Gastroesophageal sphincter (tissue), 4 donors: ENCODE data around the gene UNC13C. TPM values are rescaled to one million over a fixed set of nuclear protein-coding genes. Genes with fewer than 3 reads are reported as not detected.

Experiments used
- ATAC-seq: fragments of 150-250 bp; one replicate; pipeline ENCODE4 v1.9.1; 2016; ENCODE audit warnings: mild to moderate bottlenecking, moderate library complexity
- H3K27ac ChIP-seq, 4 donors: fragments of 200-600 bp; sonication (generic) in 3 of 4; 1 replicate in 3 of 4; 2 replicates in 1 of 4; pipeline ENCODE4 v1.5.1; 2016 to 2019
- H3K27me3 ChIP-seq: fragments of 200-600 bp; sonication (generic); one replicate; pipeline ENCODE4 v1.5.1; 2019
- H3K36me3 ChIP-seq, 2 donors: fragments of 200-600 bp; sonication (generic); one replicate each; pipeline ENCODE4 v1.5.1; 2019; ENCODE audit warnings: control low read depth in 1 of 2
- H3K4me1 ChIP-seq, 3 donors: fragments of 200-600 bp; sonication (generic); 1 replicate in 2 of 3; 2 replicates in 1 of 3; pipeline ENCODE4 v1.5.1; 2016 to 2019; ENCODE audit warnings: control low read depth in 2 of 3
- H3K4me3 ChIP-seq, 2 donors: fragments of 200-600 bp; sonication (generic); one replicate each; pipeline ENCODE4 v1.5.1; 2019; ENCODE audit warnings: mild to moderate bottlenecking in 1 of 2, moderate library complexity in 1 of 2
- H3K9me3 ChIP-seq, 3 donors: fragments of 200-600 bp; sonication (generic); one replicate each; pipeline ENCODE4 v1.5.1; 2017 to 2019; ENCODE audit warnings: control low read depth in 2 of 3
- EP300 ChIP-seq: sonication (generic); formaldehyde crosslinking; IDR thresholded peaks from one replicate; pipeline ENCODE4 v1.6.1; 2017; ENCODE audit warnings: antibody characterized with exemption, mild to moderate bottlenecking
- POLR2A ChIP-seq, 2 donors: fragments of 450-650 bp; IDR thresholded peaks; one replicate each; pipeline ENCODE4 v1.6.1; 2017; ENCODE audit warnings: antibody characterized with exemption in 2 of 2, mild to moderate bottlenecking in 2 of 2, moderate library complexity in 1 of 2
- POLR2AphosphoS5 ChIP-seq: sonication (generic); formaldehyde crosslinking; IDR thresholded peaks from one replicate; pipeline ENCODE4 v1.6.1; 2017; ENCODE audit warnings: antibody characterized with exemption
- WGBS, 2 donors: methylation state at CpG; one replicate each; pipeline ENCODE4 v1.1.5; 2018; ENCODE audit warnings: low coverage in 1 of 2; 5-methylcytosine and 5-hydroxymethylcytosine counted together
- total RNA-seq, 4 donors: library from RNA; depleted of rRNA; stranded (reverse); fragments of >200 nt; gene quantifications; one replicate each; pipeline ENCODE4 v1.1.0, GENCODE V29; 2016
- TF ChIP-seq, protein P1 (sequence below), 4 experiments: fragments of 200-600 bp in 2 of 4; fragments of 450-650 bp in 2 of 4; sonication (generic) in 1 of 4; IDR thresholded peaks; one replicate each; pipeline ENCODE4 v1.5.1; 2017 to 2019; ENCODE audit warnings: antibody characterized with exemption in 4 of 4, mild to moderate bottlenecking in 2 of 4, moderate library complexity in 2 of 4

The UNC13C gene
- total RNA-seq, 4 donors from 2014 or later: 0.89 to 13.9 (median 2.1) TPM

DNA sequence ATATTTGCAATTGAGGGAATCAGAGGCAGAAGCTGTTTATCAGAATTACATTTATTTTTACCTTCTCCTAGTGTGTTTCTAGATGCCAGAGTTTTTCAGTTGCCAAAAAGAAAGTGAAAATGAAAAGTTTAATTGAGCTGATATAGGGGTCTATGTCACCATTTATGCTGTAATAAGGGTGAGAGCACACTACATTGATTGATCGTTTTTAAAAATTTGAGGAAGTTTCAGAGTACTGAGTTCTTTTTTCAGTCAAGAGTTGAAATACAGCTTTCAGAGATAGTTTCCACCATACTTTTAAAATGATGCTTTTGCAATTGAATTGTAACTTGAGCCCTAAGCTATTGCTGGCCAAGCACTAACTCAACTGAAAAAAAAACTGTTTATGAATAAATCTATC, 326.9 kb downstream of the UNC13C start:
- H3K36me3 ChIP-seq: no peaks in the 10 kb centered on the region
- H3K27me3 ChIP-seq: no peaks in the 10 kb centered on the region
- WGBS, 2 donors: 50 to 79% methylated on average over 1 of the region's 1 CpG
- ATAC-seq: no peak
- no peaks in the 10 kb centered on the region for H3K4me1 ChIP-seq
- TF ChIP-seq EP300 (no peak), POLR2A (IDR thresholded peaks at IDR 0.05) (no peak), POLR2AphosphoS5 (no peak)
- TF ChIP-seq, protein P1, sequence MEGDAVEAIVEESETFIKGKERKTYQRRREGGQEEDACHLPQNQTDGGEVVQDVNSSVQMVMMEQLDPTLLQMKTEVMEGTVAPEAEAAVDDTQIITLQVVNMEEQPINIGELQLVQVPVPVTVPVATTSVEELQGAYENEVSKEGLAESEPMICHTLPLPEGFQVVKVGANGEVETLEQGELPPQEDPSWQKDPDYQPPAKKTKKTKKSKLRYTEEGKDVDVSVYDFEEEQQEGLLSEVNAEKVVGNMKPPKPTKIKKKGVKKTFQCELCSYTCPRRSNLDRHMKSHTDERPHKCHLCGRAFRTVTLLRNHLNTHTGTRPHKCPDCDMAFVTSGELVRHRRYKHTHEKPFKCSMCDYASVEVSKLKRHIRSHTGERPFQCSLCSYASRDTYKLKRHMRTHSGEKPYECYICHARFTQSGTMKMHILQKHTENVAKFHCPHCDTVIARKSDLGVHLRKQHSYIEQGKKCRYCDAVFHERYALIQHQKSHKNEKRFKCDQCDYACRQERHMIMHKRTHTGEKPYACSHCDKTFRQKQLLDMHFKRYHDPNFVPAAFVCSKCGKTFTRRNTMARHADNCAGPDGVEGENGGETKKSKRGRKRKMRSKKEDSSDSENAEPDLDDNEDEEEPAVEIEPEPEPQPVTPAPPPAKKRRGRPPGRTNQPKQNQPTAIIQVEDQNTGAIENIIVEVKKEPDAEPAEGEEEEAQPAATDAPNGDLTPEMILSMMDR (IDR thresholded peaks at IDR 0.05): no peak
- H3K9me3 ChIP-seq: no peaks in the 10 kb centered on the region
- H3K4me3 ChIP-seq: no peak overlapping the region
- no peak overlapping the region for H3K27ac ChIP-seq

DNA sequence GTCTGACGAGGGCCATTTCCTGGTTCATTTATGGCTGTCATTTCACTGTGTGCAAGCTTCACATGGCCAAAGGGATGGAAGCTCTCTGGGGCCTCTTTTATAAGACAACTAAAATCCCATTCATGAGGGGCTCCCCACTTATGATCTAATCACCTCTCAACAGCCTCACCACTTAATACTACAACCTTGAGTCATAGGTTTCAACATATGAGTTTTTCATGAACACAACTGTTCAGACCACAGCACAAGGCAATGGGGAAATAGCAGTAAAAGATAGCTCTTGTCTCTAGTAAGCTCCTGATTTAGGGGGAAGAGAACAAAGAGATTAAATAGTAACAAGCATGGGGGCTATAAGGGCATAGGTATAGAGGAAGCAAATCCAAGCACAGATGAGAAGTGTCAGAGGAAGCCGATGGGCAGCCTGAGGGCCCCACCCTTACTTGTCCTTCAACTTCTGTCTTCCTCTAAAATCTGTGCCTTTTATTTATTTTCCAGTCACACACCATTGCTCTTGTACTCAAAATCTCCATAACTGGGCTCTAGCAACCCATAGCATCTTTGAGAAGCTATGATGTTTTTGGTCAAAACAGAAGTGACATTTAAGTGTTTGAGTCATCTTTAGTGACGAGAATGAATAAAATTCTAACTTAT, 329.1 kb downstream of the UNC13C start:
- no peak overlapping the region for H3K4me3 ChIP-seq
- WGBS, 2 donors: 59 to 83% methylated on average over 2 to 3 of the region's 3 CpGs
- H3K4me1 ChIP-seq: no peaks in the 10 kb centered on the region
- ATAC-seq: no peak
- no peaks in the 10 kb centered on the region for H3K9me3 ChIP-seq
- H3K36me3 ChIP-seq: no peaks in the 10 kb centered on the region
- no peak overlapping the region for H3K27ac ChIP-seq
- TF ChIP-seq POLR2A (IDR thresholded peaks at IDR 0.05) (no peak), EP300 (no peak)
- no peaks in the 10 kb centered on the region for H3K27me3 ChIP-seq

DNA sequence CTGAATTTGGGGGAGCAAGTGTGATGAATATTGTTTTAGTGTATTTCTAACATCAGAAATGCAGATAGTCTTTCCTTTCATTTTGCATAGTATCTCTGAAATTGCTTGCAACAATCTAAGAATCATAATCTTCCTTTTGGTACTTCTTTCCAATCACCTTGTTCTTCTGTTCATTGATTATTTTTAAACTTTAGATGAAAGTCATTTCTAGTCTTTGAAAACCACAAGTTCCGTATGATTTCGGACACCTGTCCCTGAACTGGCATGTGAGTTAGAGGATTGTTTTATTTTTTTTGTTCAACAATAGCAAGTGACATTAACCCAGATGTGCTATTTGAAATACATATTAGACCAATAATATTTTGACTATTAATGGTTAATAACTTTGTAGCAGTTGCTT, 329.7 kb downstream of the UNC13C start:
- Histone ChIP-seq H3K27ac (no peak overlapping the region), H3K9me3 (no peaks in the 10 kb centered on the region), H3K36me3 (no peaks in the 10 kb centered on the region), H3K4me1 (no peaks in the 10 kb centered on the region), H3K4me3 (no peak overlapping the region), H3K27me3 (no peaks in the 10 kb centered on the region)
- no peak for ATAC-seq
- TF ChIP-seq POLR2AphosphoS5: no peak
- TF ChIP-seq, protein P1 (IDR thresholded peaks at IDR 0.05): no peak
- no peak for TF ChIP-seq EP300
- TF ChIP-seq POLR2A (IDR thresholded peaks at IDR 0.05): no peak
- WGBS, 2 donors: 90 to 100% methylated on average over 2 of the region's 2 CpGs

DNA sequence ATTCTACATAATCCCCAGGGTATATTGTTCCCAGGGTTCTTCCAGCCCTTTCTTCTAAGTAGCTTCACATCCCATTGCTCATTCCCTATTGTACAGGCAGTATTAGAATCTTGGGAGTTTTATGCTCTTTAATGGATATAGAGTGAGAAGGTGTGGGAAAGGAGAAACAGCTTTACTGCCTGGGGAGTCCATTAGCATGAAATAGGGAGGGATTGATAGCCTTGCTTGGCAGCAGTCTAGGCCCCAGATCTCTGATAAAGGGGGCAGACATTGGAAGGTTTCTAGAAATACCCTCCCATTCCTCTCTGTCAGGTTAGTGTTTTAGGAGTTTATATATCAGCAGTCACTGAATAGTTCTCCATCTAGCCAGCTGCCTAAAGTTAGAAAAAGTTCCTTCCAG, 334.3 kb downstream of the UNC13C start:
- Histone ChIP-seq H3K36me3 (no peaks in the 10 kb centered on the region), H3K4me3 (no peak overlapping the region), H3K9me3 (no peaks in the 10 kb centered on the region), H3K27ac (no peak overlapping the region), H3K4me1 (no peaks in the 10 kb centered on the region), H3K27me3 (no peaks in the 10 kb centered on the region)
- TF ChIP-seq POLR2AphosphoS5 (no peak), POLR2A (IDR thresholded peaks at IDR 0.05) (no peak), EP300 (no peak)
- TF ChIP-seq, protein P1 (IDR thresholded peaks at IDR 0.05): no peak
- ATAC-seq: no peak

DNA sequence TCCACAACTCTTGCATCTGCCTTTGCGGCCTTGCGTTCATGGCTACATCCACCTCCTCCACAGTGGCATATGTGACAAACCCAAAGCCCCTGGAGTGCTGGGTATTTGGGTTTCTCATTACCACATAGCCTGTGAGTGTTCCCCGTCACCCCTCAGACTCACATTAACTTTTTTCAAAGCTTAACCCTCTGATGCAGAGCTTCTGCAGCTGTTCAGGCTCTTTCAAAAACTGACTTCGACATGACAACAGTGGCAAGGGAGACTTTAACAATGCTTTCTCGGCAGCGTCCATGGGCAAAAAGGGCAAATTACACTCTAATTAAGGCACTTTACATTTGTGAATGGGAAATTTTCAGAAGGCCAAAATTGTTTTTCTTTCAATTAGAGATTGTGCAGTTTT, 343.2 kb downstream of the UNC13C start:
- no peak overlapping the region for H3K4me3 ChIP-seq
- no peaks in the 10 kb centered on the region for H3K36me3 ChIP-seq
- TF ChIP-seq POLR2AphosphoS5 (no peak), EP300 (no peak), POLR2A (IDR thresholded peaks at IDR 0.05) (no peak)
- TF ChIP-seq, protein P1 (IDR thresholded peaks at IDR 0.05): no peak
- H3K27ac ChIP-seq: no peak overlapping the region
- no peaks in the 10 kb centered on the region for H3K27me3 ChIP-seq
- 37 to 64% methylated on average over 4 to 6 of the region's 6 CpGs for WGBS, 2 donors
- ATAC-seq: no peak
- H3K4me1 ChIP-seq: no peaks in the 10 kb centered on the region
- H3K9me3 ChIP-seq: no peaks in the 10 kb centered on the region
